Subcutaneous adipose tissue (tissue), 4 donors: ENCODE measurements around the gene JMJD6. TPM values are rescaled to one million over a fixed set of nuclear protein-coding genes. Genes with fewer than 3 reads are reported as not detected.

Experiments
- total RNA-seq, 4 donors: library from RNA; depleted of rRNA; stranded (reverse); fragments of >200 nt; gene quantifications; one replicate each; pipeline ENCODE4 v1.1.0, GENCODE V29; 2016
- TF ChIP-seq, protein P1 (sequence below): fragments of 450-650 bp; IDR thresholded peaks from one replicate; pipeline ENCODE4 v1.5.1; 2016; ENCODE audit warnings: low read depth, mild to moderate bottlenecking, control low read depth, antibody characterized with exemption, moderate library complexity

JMJD6 gene
- total RNA-seq, 4 donors from 2014 or later: 17.5 to 21.8 (median 18.8) TPM

DNA sequence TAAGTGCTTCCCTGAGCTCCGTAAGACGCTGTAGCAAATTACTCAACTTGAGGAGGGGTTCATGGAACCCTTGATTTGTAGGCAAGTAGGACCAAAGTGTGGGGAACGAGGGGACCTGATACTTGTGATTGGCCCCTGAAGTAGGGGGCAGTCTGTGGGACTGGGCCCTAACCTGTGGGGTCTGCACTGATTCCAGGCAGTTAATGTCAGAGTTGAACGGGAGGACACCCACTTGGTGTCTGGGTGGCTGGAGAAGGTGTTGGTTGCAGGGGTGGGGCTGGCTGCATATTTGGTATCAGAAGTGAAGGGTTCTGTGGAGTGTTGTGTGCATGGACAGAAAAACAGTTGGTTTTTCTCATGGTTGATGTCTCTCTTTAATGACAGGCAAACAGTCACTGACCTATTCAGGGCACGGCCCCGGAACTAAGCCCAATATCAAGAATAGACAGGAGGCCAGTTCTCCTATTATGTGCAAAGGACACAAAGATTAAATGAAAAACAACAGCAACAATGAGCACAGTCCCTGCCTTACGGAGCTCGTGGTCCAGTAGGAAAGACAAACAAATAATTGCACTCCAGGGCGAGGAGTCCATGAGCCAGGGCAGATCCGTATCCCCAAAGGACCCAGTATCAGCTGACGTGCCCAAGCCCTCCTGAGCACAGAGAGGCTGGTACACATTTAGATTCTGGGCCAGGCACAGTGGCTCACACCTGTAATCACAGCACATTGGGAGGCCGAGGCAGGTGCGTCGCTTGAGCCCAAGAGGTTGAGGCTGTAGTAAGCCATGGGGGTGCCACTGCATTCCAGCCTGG is 34.8 kb downstream of the JMJD6 start:
- TF ChIP-seq, protein P1, sequence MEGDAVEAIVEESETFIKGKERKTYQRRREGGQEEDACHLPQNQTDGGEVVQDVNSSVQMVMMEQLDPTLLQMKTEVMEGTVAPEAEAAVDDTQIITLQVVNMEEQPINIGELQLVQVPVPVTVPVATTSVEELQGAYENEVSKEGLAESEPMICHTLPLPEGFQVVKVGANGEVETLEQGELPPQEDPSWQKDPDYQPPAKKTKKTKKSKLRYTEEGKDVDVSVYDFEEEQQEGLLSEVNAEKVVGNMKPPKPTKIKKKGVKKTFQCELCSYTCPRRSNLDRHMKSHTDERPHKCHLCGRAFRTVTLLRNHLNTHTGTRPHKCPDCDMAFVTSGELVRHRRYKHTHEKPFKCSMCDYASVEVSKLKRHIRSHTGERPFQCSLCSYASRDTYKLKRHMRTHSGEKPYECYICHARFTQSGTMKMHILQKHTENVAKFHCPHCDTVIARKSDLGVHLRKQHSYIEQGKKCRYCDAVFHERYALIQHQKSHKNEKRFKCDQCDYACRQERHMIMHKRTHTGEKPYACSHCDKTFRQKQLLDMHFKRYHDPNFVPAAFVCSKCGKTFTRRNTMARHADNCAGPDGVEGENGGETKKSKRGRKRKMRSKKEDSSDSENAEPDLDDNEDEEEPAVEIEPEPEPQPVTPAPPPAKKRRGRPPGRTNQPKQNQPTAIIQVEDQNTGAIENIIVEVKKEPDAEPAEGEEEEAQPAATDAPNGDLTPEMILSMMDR: no peak

DNA sequence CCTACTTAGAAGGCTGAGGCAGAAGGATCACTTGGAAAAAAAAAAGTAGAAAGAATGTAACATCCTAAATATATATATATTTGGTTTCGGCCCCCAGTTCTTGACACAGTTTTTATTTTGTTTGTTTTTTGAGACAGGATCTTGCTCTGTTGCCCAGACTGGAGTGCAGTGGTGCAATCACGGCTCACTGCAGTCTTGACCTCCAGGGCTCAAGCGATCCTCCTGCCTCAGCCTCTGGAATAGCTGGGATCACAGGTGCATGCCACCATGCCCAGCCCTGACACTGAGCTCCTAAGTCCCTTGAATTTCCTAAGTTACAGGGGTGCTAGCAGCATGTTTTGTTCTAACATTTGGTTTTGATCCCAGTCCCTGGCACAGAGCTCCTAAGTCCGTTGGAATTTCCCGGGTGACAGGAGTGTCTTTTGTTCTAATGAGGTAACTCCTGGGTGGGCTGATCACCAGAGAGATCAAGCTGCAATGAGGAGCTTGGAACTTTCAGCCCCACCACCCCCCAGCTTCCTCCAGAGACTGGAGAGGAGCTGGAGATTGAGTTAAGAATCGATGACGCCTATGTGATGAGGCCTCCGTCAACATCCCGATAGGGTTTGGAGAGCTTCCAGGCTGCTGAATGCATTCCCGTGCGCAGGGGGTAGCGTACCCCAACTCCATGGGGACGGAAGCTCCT is 35.7 kb downstream of the JMJD6 start:
- TF ChIP-seq, protein P1: no peak

DNA sequence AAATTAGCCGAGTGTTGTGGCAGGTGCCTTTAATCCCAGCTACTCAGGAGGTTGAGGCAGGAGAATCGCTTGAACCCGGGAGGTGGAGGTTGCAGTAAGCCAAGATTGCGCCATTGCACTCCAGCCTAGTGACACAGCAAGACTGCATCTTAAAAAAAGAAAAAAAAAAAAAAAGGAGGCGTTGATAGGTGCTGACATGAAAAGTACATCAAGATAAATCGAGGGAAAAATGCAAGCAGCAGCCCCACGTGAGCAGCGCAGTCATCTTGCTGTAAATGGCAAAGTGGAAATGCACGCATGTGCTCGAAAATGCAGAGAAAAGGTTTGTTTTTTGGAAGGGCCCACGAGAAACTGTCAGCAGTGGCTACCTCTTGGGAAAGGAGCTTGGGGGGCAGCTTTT is 36.5 kb downstream of the JMJD6 start:
- TF ChIP-seq, protein P1: no peak

DNA sequence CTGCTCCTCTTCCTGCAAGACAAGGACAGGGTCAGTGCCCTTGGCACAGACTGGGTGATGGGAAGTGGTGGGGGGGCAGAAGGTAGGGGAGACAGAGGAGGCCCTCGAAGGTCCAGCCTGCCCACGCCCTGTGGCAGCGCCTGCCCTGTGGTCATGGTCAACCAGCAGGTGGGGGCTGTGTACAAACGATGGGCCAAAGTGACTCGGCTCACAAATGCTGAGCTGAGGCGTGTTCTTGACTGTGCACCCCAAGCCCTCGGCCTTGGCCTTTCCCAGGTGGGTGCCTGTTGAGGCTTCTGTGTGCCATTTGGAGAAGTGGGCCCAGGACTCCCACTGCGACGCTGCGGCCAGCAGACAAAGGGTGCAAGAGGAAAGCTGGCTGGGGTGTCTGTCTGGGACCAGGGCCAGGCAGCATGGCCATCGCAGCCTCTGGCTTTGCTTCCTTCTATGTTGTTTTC is 38.2 kb downstream of the JMJD6 start:
- TF ChIP-seq, protein P1: no peak

DNA sequence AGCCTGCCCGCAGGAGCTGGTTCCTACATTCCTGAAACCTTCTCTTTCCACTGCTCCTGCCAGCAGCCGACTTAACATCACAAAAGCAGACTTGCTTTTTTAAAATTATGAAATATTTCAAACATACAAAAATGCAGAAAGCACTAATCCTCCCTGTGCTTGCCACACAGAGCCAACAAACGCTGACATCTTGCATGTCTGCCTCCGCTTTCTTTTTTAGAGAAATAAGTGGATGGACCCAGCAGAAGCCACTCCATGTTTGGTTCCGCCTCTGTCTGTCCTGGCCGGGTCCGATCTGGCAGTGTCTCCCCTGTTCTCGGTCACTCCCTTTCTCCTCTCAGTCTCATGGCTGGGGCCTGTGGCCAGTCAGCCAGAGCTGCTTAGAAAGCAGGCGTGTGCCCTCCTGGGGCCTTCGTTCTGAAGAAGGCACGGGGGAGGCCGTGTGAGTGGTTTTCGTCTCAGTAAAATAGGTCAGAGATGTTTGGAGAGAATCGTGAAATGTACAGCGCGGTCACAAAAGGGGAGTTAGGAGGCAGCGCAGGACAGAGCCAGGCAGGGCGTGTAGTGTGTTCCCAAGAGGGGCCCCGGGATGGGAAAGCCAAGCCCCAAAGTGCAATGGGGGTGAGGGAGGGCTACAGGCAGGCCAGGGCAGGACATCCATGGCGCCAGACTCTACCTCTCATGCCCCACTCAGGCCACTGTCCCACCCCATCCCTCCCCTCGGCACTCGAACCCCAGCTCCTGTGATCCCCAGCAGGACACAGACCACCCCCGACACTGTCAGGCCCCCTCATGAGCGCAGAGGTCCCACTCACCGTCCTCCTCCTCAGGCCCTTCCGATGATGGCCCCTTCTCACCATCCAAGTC is 38.9 kb downstream of the JMJD6 start:
- TF ChIP-seq, protein P1: no peak

DNA sequence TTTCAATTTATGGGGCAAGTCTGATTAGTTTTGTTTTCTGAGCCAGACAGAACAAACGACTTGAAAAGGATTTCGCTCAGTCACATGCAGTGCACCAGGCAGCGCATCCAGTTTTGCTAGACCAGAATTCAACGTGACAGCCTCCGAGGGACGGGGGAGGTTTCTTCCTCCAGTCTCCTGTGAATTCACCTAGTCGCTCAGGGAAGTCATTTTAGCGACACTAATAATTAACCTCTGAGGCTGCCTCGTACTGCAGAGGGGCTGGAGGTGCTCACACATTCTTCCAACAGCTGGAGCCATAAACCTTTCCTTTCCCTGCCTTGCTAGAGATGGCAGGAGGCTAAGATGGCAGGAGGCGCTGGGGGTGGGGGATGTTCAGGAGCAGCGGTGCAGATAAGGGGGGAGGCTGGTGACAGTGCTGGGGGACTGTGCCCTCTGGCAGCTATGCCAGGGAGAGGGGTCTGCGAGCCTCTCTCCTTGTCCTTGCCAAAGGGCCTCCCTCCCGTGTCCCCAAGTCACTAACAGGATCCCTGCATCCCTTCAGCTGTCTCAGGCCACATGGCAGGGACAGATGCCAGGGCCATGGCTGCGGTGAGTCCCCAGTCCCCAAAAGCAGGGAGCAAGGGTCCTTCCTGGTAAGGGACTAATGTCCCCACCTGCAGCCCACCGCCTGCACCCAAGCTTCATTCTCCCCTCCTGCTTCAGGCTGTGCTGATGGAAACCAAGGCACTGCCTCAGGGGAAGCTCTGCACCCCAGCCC is 39.7 kb downstream of the JMJD6 start:
- TF ChIP-seq, protein P1: no peak
